GM12878 (cell line): ENCODE results near the gene TTC16. TPM values are rescaled to one million over a fixed set of nuclear protein-coding genes. Genes with fewer than 3 reads are reported as not detected.

ENCODE experiments used
- CBX3 ChIP-seq: fragments of 200-600 bp; sonication (generic); IDR thresholded peaks from 2 replicates; pipeline ENCODE4 v1.6.1; 2016; ENCODE audit warnings: low read depth, borderline replicate concordance
- CEBPB ChIP-seq, 2 experiments: fragments of 150-350 bp in 1 of 2; IDR thresholded peaks; 2 replicates each; pipeline ENCODE4 v1.6.1; 2012 to 2014; ENCODE audit warnings: low read depth in 2 of 2, low read length in 2 of 2, borderline replicate concordance in 1 of 2, inconsistent platforms in 1 of 2
- DPF2 ChIP-seq: fragments of 450-650 bp; IDR thresholded peaks from 2 replicates; pipeline ENCODE4 v1.6.1; 2017; ENCODE audit warnings: mild to moderate bottlenecking
- ELK1 ChIP-seq: IDR thresholded peaks from 2 replicates; pipeline ENCODE4 v1.6.1; 2012; ENCODE audit warnings: low read depth, low read length, improper control_type of control experiment
- ESRRA ChIP-seq: IDR thresholded peaks from 2 replicates; pipeline ENCODE4 v1.6.1; 2012; ENCODE audit warnings: mild to moderate bottlenecking, low read length, improper control_type of control experiment
- EZH2 ChIP-seq: IDR thresholded peaks from 2 replicates; pipeline ENCODE4 v1.6.1; 2012; ENCODE audit warnings: low read depth, mild to moderate bottlenecking, control low read depth, inconsistent platforms, low read length, borderline replicate concordance; ENCODE audit not compliant: control insufficient read depth
- IKZF2 ChIP-seq, 2 experiments: fragments of 450-650 bp; IDR thresholded peaks; 2 replicates each; pipeline ENCODE4 v1.6.1; 2017; ENCODE audit warnings: mild to moderate bottlenecking in 2 of 2, moderate library complexity in 2 of 2
- JUNB ChIP-seq: IDR thresholded peaks from 2 replicates; pipeline ENCODE4 v1.6.1; 2016; ENCODE audit warnings: antibody characterized with exemption, mild to moderate bottlenecking
- LARP7 ChIP-seq: fragments of 450-650 bp; IDR thresholded peaks from 2 replicates; pipeline ENCODE4 v1.6.1; 2017; ENCODE audit warnings: mild to moderate bottlenecking
- MXI1 ChIP-seq: fragments of 150-350 bp; IDR thresholded peaks from 2 replicates; pipeline ENCODE4 v1.6.1; 2011; ENCODE audit warnings: low read depth, mild to moderate bottlenecking, inconsistent platforms, low read length, improper control_type of control experiment
- NR2C1 ChIP-seq: fragments of 450-650 bp; IDR thresholded peaks from 2 replicates; pipeline ENCODE4 v1.6.1; 2017; ENCODE audit warnings: antibody characterized with exemption, mild to moderate bottlenecking, moderate library complexity
- NRF1 ChIP-seq: conservative IDR thresholded peaks from 2 replicates; pipeline ENCODE4 v1.6.1; 2011; ENCODE audit warnings: mild to moderate bottlenecking, low read depth, low read length, improper control_type of control experiment
- PAX5 ChIP-seq: IDR thresholded peaks from 2 replicates; pipeline ENCODE4 v1.6.1; 2011; ENCODE audit warnings: low read depth, low read length, borderline replicate concordance
- PBX3 ChIP-seq: IDR thresholded peaks from 2 replicates; pipeline ENCODE4 v1.6.1; 2011; ENCODE audit warnings: mild to moderate bottlenecking, low read depth, low read length, moderate library complexity; ENCODE audit not compliant: insufficient replicate concordance
- REST ChIP-seq: IDR thresholded peaks from 2 replicates; pipeline ENCODE4 v1.6.1; 2012; ENCODE audit warnings: mild to moderate bottlenecking, low read depth, low read length
- SIX5 ChIP-seq: IDR thresholded peaks from 2 replicates; pipeline ENCODE4 v1.6.1; 2011; ENCODE audit warnings: mild to moderate bottlenecking, low read depth, low read length, moderate library complexity; ENCODE audit not compliant: severe bottlenecking
- SMC3 ChIP-seq: IDR thresholded peaks from 2 replicates; pipeline ENCODE4 v1.6.1; 2011; ENCODE audit warnings: low read length, improper control_type of control experiment, borderline replicate concordance
- SP1 ChIP-seq: IDR thresholded peaks from one replicate; pipeline ENCODE4 v1.6.1; 2011; ENCODE audit warnings: low read depth, low read length
- ZBTB40 ChIP-seq: fragments of 450-650 bp; IDR thresholded peaks from 2 replicates; pipeline ENCODE4 v1.6.1; 2016; ENCODE audit warnings: mild to moderate bottlenecking, moderate library complexity, borderline replicate concordance
- ZNF384 ChIP-seq: IDR thresholded peaks from 2 replicates; pipeline ENCODE4 v1.6.1; 2012; ENCODE audit warnings: low read depth, mild to moderate bottlenecking, low read length, improper control_type of control experiment, borderline replicate concordance
- polyA plus RNA-seq, 11 experiments: library from polyadenylated mRNA; depleted of rRNA in 4 of 11; unstranded in 6 of 11; stranded (reverse) in 5 of 11; fragments of >200 nt; fragmentation: Nextera tagmentation in 4 of 11; fragmentation: Illumina TruSeq in 1 of 11; extraction: Ambion mirVana in 4 of 11; extraction: Trizol in 1 of 11; gene quantifications; 1 replicate in 1 of 11; 2 replicates in 10 of 11; pipeline versions ENCODE4 v1.2.1 to v1.2.3, GENCODE V29; 2011 to 2016; ENCODE audit warnings: inconsistent platforms in 2 of 11, missing spikeins in 2 of 11, low read depth in 1 of 11
- total RNA-seq, 4 experiments: library from RNA; depleted of rRNA in 3 of 4; stranded (reverse); fragments of >200 nt in 3 of 4; fragmentation: Illumina TruSeq in 1 of 4; extraction: Trizol in 1 of 4; gene quantifications; 2 replicates each; pipeline versions ENCODE4 v1.2.1 to v1.2.3, GENCODE V29; 2013 to 2021

Gene TTC16
- total and polyA plus RNA-seq, 10 of the 15 experiments (the other 5 are each of a cell fraction or from before 2014, with no cell fraction given), result 0.03 TPM; not detected in 9

DNA sequence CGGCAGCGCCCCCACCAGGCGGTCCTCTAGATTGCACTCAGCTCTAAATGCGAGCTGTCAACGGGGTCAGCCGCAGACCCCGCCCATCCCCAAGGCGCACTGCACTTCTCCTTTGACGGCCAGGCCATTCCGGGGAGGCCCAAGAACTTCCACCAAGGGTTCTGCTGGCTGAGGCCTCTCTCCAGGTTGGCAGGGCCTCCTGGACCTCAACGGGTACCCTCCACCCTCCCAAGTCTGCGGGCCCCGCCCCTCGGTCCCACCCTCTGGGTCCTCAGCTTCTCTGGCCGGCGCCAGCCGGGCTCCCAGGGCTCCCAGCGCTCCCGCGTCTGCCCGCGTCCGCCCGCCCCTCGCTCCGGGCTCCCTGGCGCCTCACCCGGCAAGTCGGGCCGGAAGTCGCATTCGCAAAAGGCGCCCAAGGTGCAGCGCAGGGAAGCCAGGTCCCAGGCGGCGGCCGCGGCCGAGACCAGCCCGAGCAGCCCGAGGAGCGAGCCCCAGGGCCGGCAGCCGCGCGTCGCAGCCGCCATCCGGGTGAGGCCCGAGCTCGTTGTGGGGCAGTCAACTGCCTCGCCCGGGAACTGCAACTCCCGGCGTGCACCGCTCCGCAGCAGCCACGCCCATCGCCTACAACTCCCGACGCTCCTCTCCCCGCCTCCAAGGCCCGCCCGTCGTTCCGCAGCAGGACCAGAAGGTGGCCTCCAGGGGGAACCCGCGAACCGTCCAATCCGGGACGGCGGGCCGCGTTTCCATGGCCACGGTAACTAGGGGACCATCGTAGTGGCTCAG, 19.1 kb downstream of the TTC16 start, which contains the start of gene TOR2A (continued):
- no peak for TF ChIP-seq PBX3
- TF ChIP-seq NR2C1, result peak; percentile 57
- no peak for TF ChIP-seq NRF1
- TF ChIP-seq ZNF384, result no peak
- TF ChIP-seq DPF2, result peak; percentile 79
- no peak for TF ChIP-seq JUNB
- no peak for TF ChIP-seq IKZF2 (IDR thresholded peaks at IDR 0.05)
- peak; percentile 88 for TF ChIP-seq ESRRA
- TF ChIP-seq EZH2, result no peak
- peak; percentile 98 for TF ChIP-seq MXI1
- no peak for TF ChIP-seq CBX3
- peak; percentile 98 for TF ChIP-seq LARP7
- peak; percentile 57; the same call in 1 of the 2 replicates for TF ChIP-seq PAX5
- peak; percentile 94 for TF ChIP-seq SIX5
- TF ChIP-seq ZBTB40, result peak; percentile 78; the same call in 1 of the 2 replicates
- peak; percentile 92 for TF ChIP-seq SP1
- peak; percentile 97 for TF ChIP-seq SMC3
- TF ChIP-seq ELK1, result peak; percentile 75; the same call in 1 of the 2 replicates
- no peak for TF ChIP-seq REST
- TF ChIP-seq CEBPB (IDR thresholded peaks at IDR 0.05; ENCODE audit: borderline replicate concordance in 1 of 2, low read depth in 2 of 2, low read length in 2 of 2), result no peak; a peak in 1 of 4 replicates
